Heart left ventricle (tissue), 13 donors: ENCODE data around the gene SLC22A4.

ENCODE experiments used
- CTCF ChIP-seq, 12 donors: fragments of 200-600 bp; sonication (generic) in 4 of 12; IDR thresholded peaks; one replicate each; pipeline versions ENCODE4 v1.5.0 to v1.8.0; 2018 to 2022; ENCODE audit warnings: antibody characterized with exemption in 12 of 12, mild to moderate bottlenecking in 5 of 12
- POLR2A ChIP-seq, 2 donors: fragments of 450-650 bp; IDR thresholded peaks; one replicate each; pipeline ENCODE4 v1.6.1; 2017; ENCODE audit warnings: antibody characterized with exemption in 2 of 2, mild to moderate bottlenecking in 2 of 2, moderate library complexity in 2 of 2
- donor health status: ischemic (EF 13 %, LVEDD 7.1; RV severe dilation, severe dysfunction).
- donor health status: DM: no; HTN: yes; CAD: no.
- donor health status: DM: no; HTN: no; CAD: no.
- donor health status: ischemic (EF 25% LVEDD 6.9; RV normal size, moderate dysfunction).
- donor health status: ischemic (EF 25% LVEDD 5.7; RV mildly dilated, moderate dysfunction).
- donor health status: ischemic (EF 35%, LVEDD 5.7; RV mildly dilated, moderate dysfunction).
- donor health status: nonischemic (EF 11% LVEDD 7.7; RV severe dilation, severe dysfunction).
- donor health status: DM: yes; HTN: yes; CAD: no.
- donor health status: PGD.
- donor health status: ischemic (EF 29% LVEDD 5.4; RV normal size, mild dysfunction).
- donor health status: nonischemic (EF 23%, LVEDD 6.1; RV moderate dilation, normal function).

- TF ChIP-seq CTCF (IDR thresholded peaks at IDR 0.05): no peak
- no peak for TF ChIP-seq POLR2A (IDR thresholded peaks at IDR 0.05)
These were observed 35.8 kb upstream of the SLC22A4 start for GRCh38 chr5:132258102-132259068.
